Parathyroid adenoma (tissue), 2 donors: ENCODE data around the gene MEIOB.

Source experiments
- H2AFZ ChIP-seq: fragments of 300-600 bp; sonication (generic); one replicate; pipeline ENCODE4 v1.7.0; 2017; ENCODE audit warnings: antibody characterized with exemption, mild to moderate bottlenecking
- H3K27ac ChIP-seq: fragments of 300-600 bp; sonication (generic); one replicate; pipeline ENCODE4 v1.7.0; 2017
- H3K27me3 ChIP-seq: fragments of 300-600 bp; sonication (generic); one replicate; pipeline ENCODE4 v1.7.0; 2017; ENCODE audit warnings: low read length; ENCODE audit not compliant: control insufficient read depth, insufficient read depth
- H3K36me3 ChIP-seq: fragments of 300-600 bp; sonication (generic); one replicate; pipeline ENCODE4 v1.7.0; 2017; ENCODE audit warnings: low read length; ENCODE audit not compliant: control insufficient read depth, insufficient read depth
- H3K4me1 ChIP-seq: fragments of 300-600 bp; sonication (generic); one replicate; pipeline ENCODE4 v1.7.0; 2017; ENCODE audit warnings: control low read depth
- H3K4me2 ChIP-seq: fragments of 300-600 bp; sonication (generic); one replicate; pipeline ENCODE4 v1.7.0; 2017; ENCODE audit warnings: low read length
- H3K4me3 ChIP-seq: fragments of 300-600 bp; sonication (generic); one replicate; pipeline ENCODE4 v1.7.0; 2017; ENCODE audit warnings: low read depth, low read length
- H3K79me2 ChIP-seq: fragments of 300-600 bp; sonication (generic); one replicate; pipeline ENCODE4 v1.7.0; 2017; ENCODE audit warnings: control low read depth
- H3K9ac ChIP-seq: fragments of 300-600 bp; sonication (generic); one replicate; pipeline ENCODE4 v1.7.0; 2017; ENCODE audit warnings: mild to moderate bottlenecking
- H3K9me3 ChIP-seq: fragments of 300-600 bp; sonication (generic); one replicate; pipeline ENCODE4 v1.7.0; 2017; ENCODE audit warnings: low read length; ENCODE audit not compliant: control insufficient read depth
- CTCF ChIP-seq: fragments of 300-600 bp; sonication (generic); IDR thresholded peaks from one replicate; pipeline ENCODE4 v1.7.0; 2017; ENCODE audit warnings: antibody characterized with exemption, mild to moderate bottlenecking
- donor health status: primary hyperparathyroidism.

MEIOB gene

DNA sequence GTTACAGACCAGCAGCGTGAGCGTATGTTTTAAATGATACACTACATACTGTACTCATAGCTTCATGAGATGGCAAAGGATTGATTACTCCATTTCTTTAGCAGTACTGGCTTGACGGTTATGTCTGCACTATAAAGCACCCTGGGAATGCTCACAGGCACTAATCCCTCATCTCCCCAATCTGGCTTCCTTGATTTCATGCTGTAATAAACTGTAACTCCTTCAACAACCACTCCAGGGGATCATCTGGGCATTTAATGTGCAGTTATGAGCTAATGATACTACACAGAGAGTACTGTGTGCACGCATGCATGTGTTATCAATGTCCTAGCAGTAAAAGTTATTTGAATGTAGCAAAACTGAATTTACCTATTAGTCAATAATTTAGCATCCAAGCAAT lies 20.2 kb downstream of the MEIOB start:
- no peak overlapping the region for H3K4me3 ChIP-seq
- H3K9me3 ChIP-seq = no peaks in the 10 kb centered on the region
- H3K4me1 ChIP-seq = no peaks in the 10 kb centered on the region
- no peaks in the 10 kb centered on the region for H3K27me3 ChIP-seq
- no peak overlapping the region for H3K9ac ChIP-seq
- no peak overlapping the region for H3K4me2 ChIP-seq
- H3K36me3 ChIP-seq = no peaks in the 10 kb centered on the region
- TF ChIP-seq CTCF = no peak
- no peaks in the 10 kb centered on the region for H3K79me2 ChIP-seq
- no peak overlapping the region for H3K27ac ChIP-seq
- no peak overlapping the region for H2AFZ ChIP-seq

DNA sequence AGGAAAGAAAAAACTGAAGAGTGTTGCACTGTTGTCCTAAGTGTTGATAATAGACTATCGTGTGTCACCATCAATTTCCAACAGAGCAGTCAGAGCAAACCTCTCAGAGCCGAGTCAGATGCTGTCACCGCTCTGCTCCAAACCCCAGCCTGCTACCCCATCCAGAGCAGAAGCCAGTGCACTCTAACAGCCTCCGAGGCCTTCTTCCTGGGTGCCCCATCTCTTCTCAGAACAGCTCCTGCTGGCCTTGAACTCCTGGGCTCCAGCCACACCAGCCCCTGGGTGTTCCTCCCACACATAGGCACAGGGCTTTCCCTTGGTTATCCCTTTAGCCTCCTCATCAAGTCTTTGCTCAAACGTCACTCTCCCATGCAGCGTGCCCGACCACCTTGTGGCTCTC lies 21.0 kb downstream of the MEIOB start:
- Histone ChIP-seq H3K27ac (no peak overlapping the region), H3K4me3 (no peak overlapping the region), H3K4me1 (no peaks in the 10 kb centered on the region), H3K9me3 (no peaks in the 10 kb centered on the region), H3K36me3 (no peaks in the 10 kb centered on the region), H2AFZ (no peak overlapping the region), H3K27me3 (no peaks in the 10 kb centered on the region), H3K79me2 (no peaks in the 10 kb centered on the region), H3K9ac (no peak overlapping the region), H3K4me2 (no peak overlapping the region)
- no peak for TF ChIP-seq CTCF

- Histone ChIP-seq H2AFZ (no peak overlapping the region), H3K4me2 (no peak overlapping the region), H3K9me3 (no peaks in the 10 kb centered on the region), H3K27me3 (no peaks in the 10 kb centered on the region), H3K79me2 (no peaks in the 10 kb centered on the region), H3K9ac (no peak overlapping the region), H3K4me1 (no peaks in the 10 kb centered on the region), H3K4me3 (no peak overlapping the region), H3K27ac (no peak overlapping the region), H3K36me3 (no peaks in the 10 kb centered on the region)
- no peak for TF ChIP-seq CTCF
Observed at GRCh38 chr16:1846416-1846815, 25.5 kb downstream of the MEIOB start.

- Histone ChIP-seq H3K27me3 (no peaks in the 10 kb centered on the region), H3K4me2 (no peak overlapping the region), H3K9ac (no peak overlapping the region), H3K36me3 (no peaks in the 10 kb centered on the region), H3K4me1 (no peaks in the 10 kb centered on the region), H3K79me2 (no peaks in the 10 kb centered on the region), H3K4me3 (no peak overlapping the region), H2AFZ (no peak overlapping the region), H3K9me3 (no peaks in the 10 kb centered on the region), H3K27ac (no peak overlapping the region)
- TF ChIP-seq CTCF = no peak
Observed at GRCh38 chr16:1845985-1846384, 26.0 kb downstream of the MEIOB start.

DNA sequence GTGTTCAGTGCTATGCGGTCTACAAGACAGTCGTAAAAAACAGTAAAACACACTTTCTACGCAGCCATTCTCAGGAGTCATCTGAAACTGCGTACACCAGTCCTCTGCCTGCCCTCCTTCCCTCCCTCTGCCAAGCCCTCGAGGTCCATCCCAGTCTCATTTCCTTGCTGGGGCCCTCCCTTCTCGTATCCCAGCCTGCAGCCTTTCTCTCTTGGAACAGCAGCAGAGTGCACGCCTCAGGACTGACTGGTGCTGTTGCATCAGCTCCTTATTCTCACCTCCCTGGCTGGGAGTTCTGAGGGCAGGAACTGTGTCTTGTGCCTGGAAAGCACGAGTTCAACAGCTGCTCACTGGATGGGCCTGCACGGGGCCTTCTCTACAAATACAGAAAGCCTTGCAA lies 32.4 kb downstream of the MEIOB start:
- peaks cover 2% of the 10 kb centered on the region for H3K79me2 ChIP-seq
- no peaks in the 10 kb centered on the region for H3K4me1 ChIP-seq
- no peak for TF ChIP-seq CTCF
- H3K4me3 ChIP-seq = no peak overlapping the region
- H3K9me3 ChIP-seq = no peaks in the 10 kb centered on the region
- H3K27me3 ChIP-seq = no peaks in the 10 kb centered on the region
- no peak overlapping the region for H2AFZ ChIP-seq
- no peaks in the 10 kb centered on the region for H3K36me3 ChIP-seq
- no peak overlapping the region for H3K27ac ChIP-seq
- H3K9ac ChIP-seq = no peak overlapping the region
- H3K4me2 ChIP-seq = no peak overlapping the region
